Measurements from ENCODE around the gene MPDZ. TPM values are rescaled to one million over a fixed set of nuclear protein-coding genes. Genes with fewer than 3 reads are reported as not detected.

MPDZ gene
- total and polyA plus RNA-seq, 2 of the 13 experiments (the other 11 are each of a cell fraction or from before 2014, with no cell fraction given), result 12.4 to 14.7 TPM

GRCh38 chr9:13279284-13280141 lies at the start of gene MPDZ (continued):
- no peak for TF ChIP-seq SOX13 (IDR thresholded peaks at IDR 0.05)
- TF ChIP-seq SOX13 (CRISPR knock-in tag; conservative IDR thresholded peaks at IDR 0.05 in 1 of 2, IDR thresholded peaks at IDR 0.05 in 1 of 2), result no peak
- peak; percentile 37; the same call in 1 of the 2 replicates for TF ChIP-seq ARNT2 (CRISPR knock-in tag; IDR thresholded peaks at IDR 0.05; ENCODE audit: low read depth)
- no peak for TF ChIP-seq ZNF747 (CRISPR knock-in tag; IDR thresholded peaks at IDR 0.05; ENCODE audit: borderline replicate concordance)
- no peak for TF ChIP-seq CBFB (CRISPR knock-in tag; IDR thresholded peaks at IDR 0.05)
- no peak for TF ChIP-seq SNAI1 (CRISPR knock-in tag; IDR thresholded peaks at IDR 0.05; ENCODE audit: borderline replicate concordance)
- no peak for TF ChIP-seq ZNF710 (CRISPR knock-in tag; IDR thresholded peaks at IDR 0.05; ENCODE audit: borderline replicate concordance)
- peak; percentile 48 for TF ChIP-seq NFYC (CRISPR knock-in tag; IDR thresholded peaks at IDR 0.05)
- TF ChIP-seq ZNF777 (CRISPR knock-in tag; IDR thresholded peaks at IDR 0.05), result peak; percentile 67
- peak; percentile 71 for TF ChIP-seq NFYB (CRISPR knock-in tag; IDR thresholded peaks at IDR 0.05)
- TF ChIP-seq RORA (CRISPR knock-in tag; IDR thresholded peaks at IDR 0.05), result no peak
- 0 out of 2 replicates have a peak, but pooled peaks have one; percentile 35 for TF ChIP-seq DMAP1 (CRISPR knock-in tag; IDR thresholded peaks at IDR 0.05)
- TF ChIP-seq PHF8 (CRISPR knock-in tag; IDR thresholded peaks at IDR 0.05), result 0 out of 2 replicates have a peak, but pooled peaks have one; percentile 33
- no peak for TF ChIP-seq NCOA1 (CRISPR knock-in tag; IDR thresholded peaks at IDR 0.05)
- TF ChIP-seq GABPB1 (CRISPR knock-in tag; IDR thresholded peaks at IDR 0.05), result 0 out of 2 replicates have a peak, but pooled peaks have one; percentile 12
- TF ChIP-seq ZNF331 (CRISPR knock-in tag; IDR thresholded peaks at IDR 0.05), result no peak
- no peak for TF ChIP-seq ZFP62 (CRISPR knock-in tag; IDR thresholded peaks at IDR 0.05)
- no peak for TF ChIP-seq ZNF343 (CRISPR knock-in tag; IDR thresholded peaks at IDR 0.05)
- TF ChIP-seq ARID2 (CRISPR knock-in tag; IDR thresholded peaks at IDR 0.05; ENCODE audit: borderline replicate concordance), result no peak
- peak; percentile 76 for TF ChIP-seq ZNF281 (CRISPR knock-in tag; IDR thresholded peaks at IDR 0.05; ENCODE audit: borderline replicate concordance)
- peak; percentile 43; the same call in 1 of the 2 replicates for TF ChIP-seq ATF7-NPFF (CRISPR knock-in tag; IDR thresholded peaks at IDR 0.05; ENCODE audit: low read depth)
- 0 out of 2 replicates have a peak, but pooled peaks have one; percentile 34 for TF ChIP-seq SRY (CRISPR knock-in tag; IDR thresholded peaks at IDR 0.05)
- no peak for TF ChIP-seq IKZF5 (CRISPR knock-in tag; IDR thresholded peaks at IDR 0.05)
- no peak for TF ChIP-seq ZNF556 (CRISPR knock-in tag; IDR thresholded peaks at IDR 0.05; ENCODE audit: borderline replicate concordance)
- TF ChIP-seq TEAD2 (CRISPR knock-in tag; IDR thresholded peaks at IDR 0.05), result no peak
